H1 (cell line): ENCODE measurements around the gene ACTR1B. TPM values are rescaled to one million over a fixed set of nuclear protein-coding genes. Genes with fewer than 3 reads are reported as not detected.

ENCODE experiments used
- CTCF ChIA-PET: fragments of 300-600 bp; sonication (Branson Sonifier 250); formaldehyde crosslinking; loops from one replicate; lab custom pipeline; 2021; ENCODE audit not compliant: partially characterized antibody; lab: Charles Lee
- POLR2A ChIA-PET: fragments of 300-600 bp; sonication (Branson Sonifier 250); formaldehyde crosslinking; loops from one replicate; lab custom pipeline; 2021; ENCODE audit warnings: inconsistent platforms; ENCODE audit not compliant: partially characterized antibody; lab: Charles Lee
- DNase-seq, 2 experiments: peaks; one replicate each; pipeline versions ENCODE4 v3.0.0 to v3.0.0-alpha.2; 2010 to 2022; ENCODE audit warnings: low spot score in 2 of 2, low read depth in 1 of 2, mixed read lengths in 1 of 2
- FAIRE-seq: peaks from 2 replicates; lab custom pipeline; 2011; peaks lifted over from hg19 to GRCh38; lab: Jason Lieb, UNC
- H2AFZ ChIP-seq: 2 replicates; pipeline ENCODE4 v1.8.1; 2012; ENCODE audit warnings: low read length, inconsistent platforms
- H2AK5ac ChIP-seq: 2 replicates; pipeline ENCODE4 v1.6.1; 2013; ENCODE audit warnings: low read depth, low read length
- H2BK120ac ChIP-seq: replicated peaks from 2 replicates; pipeline ENCODE3; 2013; ENCODE audit warnings: low read depth, low read length, inconsistent platforms
- H2BK12ac ChIP-seq: 2 replicates; pipeline ENCODE4 v1.6.1; 2013; ENCODE audit warnings: low read depth, low read length
- H2BK15ac ChIP-seq: 2 replicates; pipeline ENCODE4 v1.6.1; 2013; ENCODE audit warnings: low read length
- H2BK20ac ChIP-seq: 2 replicates; pipeline ENCODE4 v1.6.1; 2013; ENCODE audit warnings: low read length
- H2BK5ac ChIP-seq: 2 replicates; pipeline ENCODE4 v1.6.1; 2013; ENCODE audit warnings: low read depth, low read length
- H3K14ac ChIP-seq: 2 replicates; pipeline ENCODE4 v1.6.1; 2013; ENCODE audit warnings: inconsistent platforms; ENCODE audit not compliant: insufficient read length
- H3K18ac ChIP-seq: 2 replicates; pipeline ENCODE4 v1.6.1; 2013; ENCODE audit warnings: low read length; ENCODE audit errors: extremely low read depth
- H3K23ac ChIP-seq: 2 replicates; pipeline ENCODE4 v1.6.1; 2013; ENCODE audit warnings: inconsistent platforms; ENCODE audit not compliant: insufficient read length
- H3K23me2 ChIP-seq: 2 replicates; pipeline ENCODE4 v1.6.1; 2013; ENCODE audit warnings: low read depth, low read length
- H3K27ac ChIP-seq: 2 replicates; pipeline ENCODE4 v1.6.1; 2011; ENCODE audit warnings: low read depth, low read length, inconsistent platforms
- H3K27me3 ChIP-seq, 4 experiments: replicated peaks in 1 of 4; 1 replicate in 1 of 4; 2 replicates in 3 of 4; pipeline versions ENCODE4 v1.6.1 to v1.8.1; 2011 to 2013; ENCODE audit warnings: low read length in 3 of 4, mild to moderate bottlenecking in 3 of 4, inconsistent platforms in 2 of 4, mixed read lengths in 2 of 4, moderate library complexity in 1 of 4; ENCODE audit not compliant: control insufficient read depth in 3 of 4, insufficient read depth in 3 of 4; ENCODE audit errors: extremely low read depth in 1 of 4
- H3K36me3 ChIP-seq, 4 experiments: 2 replicates each; pipeline versions ENCODE4 v1.6.1 to v1.8.1; 2011 to 2013; ENCODE audit warnings: mild to moderate bottlenecking in 4 of 4, low read length in 3 of 4, moderate library complexity in 2 of 4, control low read depth in 1 of 4, inconsistent platforms in 1 of 4; ENCODE audit not compliant: insufficient read depth in 4 of 4, control insufficient read depth in 2 of 4
- H3K4ac ChIP-seq: replicated peaks from 2 replicates; pipeline ENCODE3; 2013; ENCODE audit warnings: low read length, low read depth, mixed read lengths, inconsistent platforms; ENCODE audit not compliant: insufficient read length
- H3K4me1 ChIP-seq, 4 experiments: replicated peaks in 1 of 4; 1 replicate in 1 of 4; 2 replicates in 3 of 4; pipeline versions ENCODE4 v1.6.1 to v1.8.1; 2011 to 2013; ENCODE audit warnings: low read length in 3 of 4, inconsistent platforms in 2 of 4, mixed read lengths in 1 of 4; ENCODE audit not compliant: insufficient read depth in 4 of 4, control insufficient read depth in 3 of 4
- H3K4me2 ChIP-seq, 2 experiments: 2 replicates each; pipeline versions ENCODE4 v1.6.1 to v1.8.1; 2011 to 2013; ENCODE audit warnings: low read depth in 2 of 2, low read length in 2 of 2, control low read depth in 1 of 2, inconsistent platforms in 1 of 2, mild to moderate bottlenecking in 1 of 2; ENCODE audit not compliant: insufficient read depth in 1 of 2
- H3K4me3 ChIP-seq, 4 experiments: fragments of 200-600, 300-600 bp in 1 of 4; sonication (generic), shearing (Covaris generic), sonication (Bioruptor Twin) in 1 of 4; 2 replicates each; pipeline versions ENCODE4 v1.5.1 to v1.8.1; 2011 to 2016; ENCODE audit warnings: low read length in 4 of 4, low read depth in 3 of 4, control low read depth in 2 of 4, inconsistent platforms in 2 of 4, mild to moderate bottlenecking in 2 of 4, mixed read lengths in 1 of 4, moderate library complexity in 1 of 4; ENCODE audit not compliant: insufficient read depth in 2 of 4; ENCODE audit errors: extremely low read depth in 1 of 4
- H3K56ac ChIP-seq: replicated peaks from 2 replicates; pipeline ENCODE3; 2013; ENCODE audit warnings: low read depth, mild to moderate bottlenecking, mixed read lengths, low read length, inconsistent platforms; ENCODE audit not compliant: insufficient read length
- H3K79me1 ChIP-seq: 2 replicates; pipeline ENCODE4 v1.6.1; 2013; ENCODE audit warnings: low read depth, low read length, control low read depth
- H3K79me2 ChIP-seq, 2 experiments: 2 replicates each; pipeline versions ENCODE4 v1.6.1 to v1.8.1; 2012 to 2013; ENCODE audit warnings: low read length in 2 of 2, mild to moderate bottlenecking in 2 of 2, inconsistent platforms in 1 of 2; ENCODE audit not compliant: insufficient read depth in 2 of 2, control insufficient read depth in 1 of 2
- H3K9ac ChIP-seq, 4 experiments: replicated peaks in 1 of 4; 1 replicate in 1 of 4; 2 replicates in 3 of 4; pipeline versions ENCODE4 v1.6.1 to v1.8.1; 2011 to 2013; ENCODE audit warnings: low read depth in 3 of 4, low read length in 3 of 4, control low read depth in 2 of 4, mild to moderate bottlenecking in 2 of 4, moderate library complexity in 2 of 4, inconsistent platforms in 1 of 4; ENCODE audit errors: extremely low read depth in 1 of 4
- H3K9me3 ChIP-seq, 2 experiments: 2 replicates each; pipeline versions ENCODE4 v1.6.1 to v1.8.1; 2012 to 2013; ENCODE audit warnings: mild to moderate bottlenecking in 2 of 2, moderate library complexity in 2 of 2, control low read depth in 1 of 2, inconsistent platforms in 1 of 2, low read depth in 1 of 2, low read length in 1 of 2, mixed read lengths in 1 of 2; ENCODE audit not compliant: insufficient read depth in 2 of 2
- H4K20me1 ChIP-seq, 2 experiments: replicated peaks in 1 of 2; 2 replicates each; pipeline versions ENCODE3 to v1.8.1; 2011 to 2013; ENCODE audit warnings: inconsistent platforms in 2 of 2, low read length in 2 of 2, mild to moderate bottlenecking in 1 of 2; ENCODE audit not compliant: insufficient read depth in 2 of 2, control insufficient read depth in 1 of 2
- H4K5ac ChIP-seq: 2 replicates; pipeline ENCODE4 v1.6.1; 2013; ENCODE audit warnings: low read length, low read depth, mixed read lengths, inconsistent platforms; ENCODE audit not compliant: insufficient read length
- H4K8ac ChIP-seq: 2 replicates; pipeline ENCODE4 v1.8.0; 2013; ENCODE audit warnings: mild to moderate bottlenecking, moderate library complexity, low read length, inconsistent platforms; ENCODE audit not compliant: insufficient read depth; ENCODE audit errors: extremely low read depth
- H4K91ac ChIP-seq: replicated peaks from 2 replicates; pipeline ENCODE3; 2013; ENCODE audit warnings: low read length, mixed read lengths, inconsistent platforms; ENCODE audit not compliant: insufficient read length
- ASH2L ChIP-seq: fragments of 200-600, 300-600 bp; sonication (generic); IDR thresholded peaks from one replicate; pipeline ENCODE4 v1.7.1; 2017; ENCODE audit warnings: low read length
- BCL11A ChIP-seq, 2 experiments: IDR thresholded peaks; one replicate each; pipeline ENCODE4 v1.6.1; 2011; ENCODE audit warnings: low read depth in 2 of 2, low read length in 2 of 2, mild to moderate bottlenecking in 2 of 2
- BRCA1 ChIP-seq: IDR thresholded peaks from 2 replicates; pipeline ENCODE4 v1.6.1; 2012; ENCODE audit warnings: low read depth, low read length, improper control_type of control experiment
- CREB1 ChIP-seq: IDR thresholded peaks from 2 replicates; pipeline ENCODE4 v1.6.1; 2012; ENCODE audit warnings: inconsistent platforms
- EGR1 ChIP-seq: IDR thresholded peaks from 2 replicates; pipeline ENCODE4 v1.6.1; 2011; ENCODE audit warnings: low read depth, low read length, borderline replicate concordance
- FOSL1 ChIP-seq: IDR thresholded peaks from 2 replicates; pipeline ENCODE4 v1.6.1; 2011; ENCODE audit warnings: mild to moderate bottlenecking, low read depth, low read length, moderate library complexity; ENCODE audit not compliant: insufficient read depth
- HDAC2 ChIP-seq, 2 experiments: fragments of 300-600 bp in 1 of 2; sonication (generic) in 1 of 2; IDR thresholded peaks; 2 replicates each; pipeline ENCODE4 v1.6.1; 2011 to 2012; ENCODE audit warnings: low read depth in 2 of 2, low read length in 2 of 2, mild to moderate bottlenecking in 2 of 2, moderate library complexity in 2 of 2, borderline replicate concordance in 1 of 2, inconsistent platforms in 1 of 2
- MAFK ChIP-seq: IDR thresholded peaks from 2 replicates; pipeline ENCODE4 v1.6.1; 2012; ENCODE audit warnings: low read depth, mild to moderate bottlenecking, improper control_type of control experiment, low read length
- NRF1 ChIP-seq: IDR thresholded peaks from 2 replicates; pipeline ENCODE4 v1.6.1; 2011; ENCODE audit warnings: mild to moderate bottlenecking, low read depth, low read length, improper control_type of control experiment
- RFX5 ChIP-seq: IDR thresholded peaks from 2 replicates; pipeline ENCODE4 v1.6.1; 2011; ENCODE audit warnings: low read depth, low read length, improper control_type of control experiment, borderline replicate concordance
- SIRT6 ChIP-seq: IDR thresholded peaks from one replicate; pipeline ENCODE4 v1.7.1; 2012; ENCODE audit warnings: low read length, inconsistent platforms
- SP4 ChIP-seq: IDR thresholded peaks from 2 replicates; pipeline ENCODE4 v1.6.1; 2012; ENCODE audit warnings: low read length, inconsistent platforms
- SRF ChIP-seq: IDR thresholded peaks from 2 replicates; pipeline ENCODE4 v1.6.1; 2011; ENCODE audit warnings: mild to moderate bottlenecking, low read depth, low read length, moderate library complexity
- TAF7 ChIP-seq: optimal IDR thresholded peaks from 2 replicates; pipeline ENCODE3; 2011; ENCODE audit warnings: low read depth, mild to moderate bottlenecking, inconsistent platforms, low read length, moderate library complexity, borderline replicate concordance
- TBP ChIP-seq: IDR thresholded peaks from 2 replicates; pipeline ENCODE4 v1.6.1; 2011; ENCODE audit warnings: low read depth, low read length, improper control_type of control experiment
- TCF12 ChIP-seq: IDR thresholded peaks from 2 replicates; pipeline ENCODE4 v1.6.1; 2011; ENCODE audit warnings: low read depth, mild to moderate bottlenecking, low read length
- WGBS, 2 experiments: shearing (Covaris generic) in 1 of 2; methylation state at CpG; one replicate each; pipeline versions ENCODE4 v1.1.6 to v1.1.7; 2013 to 2015; ENCODE audit warnings: low lambda C conversion rate in 2 of 2, mixed read lengths in 2 of 2, inconsistent platforms in 1 of 2, low coverage in 1 of 2, missing lambda C conversion rate in 1 of 2; ENCODE audit not compliant: insufficient replicate concordance in 2 of 2, insufficient coverage in 1 of 2, insufficient read length in 1 of 2; ENCODE audit errors: extremely low coverage in 1 of 2, missing lambda C conversion rate in 1 of 2; 5-methylcytosine and 5-hydroxymethylcytosine counted together
- polyA plus RNA-seq, 7 experiments: library from polyadenylated mRNA; depleted of rRNA in 3 of 7; stranded (reverse) in 5 of 7; unstranded in 2 of 7; fragments of >200 nt in 5 of 7; fragments of 200-250 nt in 2 of 7; gene quantifications; 1 replicate in 5 of 7; 2 replicates in 1 of 7; 4 replicates in 1 of 7; pipeline versions ENCODE4 v1.2.1 to v1.2.3, GENCODE V29; 2011 to 2013; ENCODE audit warnings: missing spikeins in 2 of 7, mixed read lengths in 2 of 7
- total RNA-seq: library from RNA; stranded (reverse); fragmentation: NEBNext Ultra II Directional; extraction: Animal tissue kit (Norgen Biotek cat#: 25700); gene quantifications from 2 replicates; pipeline ENCODE4 v1.2.1, GENCODE V29; 2021

Gene ACTR1B
- total and polyA plus RNA-seq, 2 of the 8 experiments (the other 6 are each of a cell fraction or from before 2014, with no cell fraction given): 40.7 to 56.0 TPM

- H3K14ac ChIP-seq: no peak overlapping the region
- TF ChIP-seq RFX5 (no peak), TBP (no peak), SP4 (no peak), CREB1 (no peak), MAFK (no peak), NRF1 (no peak), HDAC2 (IDR thresholded peaks at IDR 0.05; ENCODE audit: borderline replicate concordance in 1 of 2, low read depth in 2 of 2, low read length in 2 of 2) (no peak), EGR1 (no peak), ASH2L (no peak), FOSL1 (no peak), SIRT6 (no peak), BCL11A (IDR thresholded peaks at IDR 0.05; ENCODE audit: low read depth in 2 of 2, low read length in 2 of 2) (no peak), TCF12 (no peak), BRCA1 (no peak), TAF7 (no peak), SRF (no peak)
Observed at GRCh38 chr2:97677480-97677879, 13.6 kb upstream of the ACTR1B start.

More at GRCh38 chr2:97677480-97677879, 13.6 kb upstream of the ACTR1B start:
- Histone ChIP-seq H2BK120ac (no peak overlapping the region), H3K23ac (no peak overlapping the region), H4K91ac (no peak overlapping the region), H3K9ac (no peak overlapping the region), H3K56ac (no peak overlapping the region), H2BK15ac (no peak overlapping the region), H3K9me3 (peaks cover 2 to 4% of the 10 kb centered on the region in 2 experiments; a peak in 1 of 4 replicates), H3K27me3 (no peaks in the 10 kb centered on the region), H3K4ac (no peak overlapping the region), H3K4me2 (no peak overlapping the region), H2AK5ac (no peak overlapping the region), H2BK5ac (no peak overlapping the region), H3K18ac (no peak overlapping the region), H4K20me1 (no peaks in the 10 kb centered on the region), H3K36me3 (no peaks in the 10 kb centered on the region), H4K8ac (no peak overlapping the region), H3K79me2 (no peaks in the 10 kb centered on the region), H2AFZ (no peak overlapping the region), H2BK20ac (no peak overlapping the region), H3K4me1 (0 out of 7 replicates have a peak, but pooled peaks cover 0 to 3% (median under 1%) of the 10 kb centered on the region in 4 experiments), H4K5ac (no peak overlapping the region), H3K23me2 (no peaks in the 10 kb centered on the region), H3K27ac (no peak overlapping the region), H3K79me1 (no peaks in the 10 kb centered on the region), H2BK12ac (no peak overlapping the region), H3K4me3 (no peak overlapping the region)
- CTCF ChIA-PET: interaction anchor here (0.7 to 4.5 kb wide), 3 partner anchors 14 to 80 kb away, joined by 3 to 35 read pairs (median 20); partner anchors contain the start of gene ACTR1B
- no peak for FAIRE-seq
- 93% methylated on average over 2 of the region's 2 CpGs; no CpG with 5 or more reads in 1 of the 2 experiments for WGBS, 2 experiments
- no peak for DNase-seq
- POLR2A ChIA-PET: no interaction called here
